Heart left ventricle (tissue), 16 donors: Measurements from ENCODE around the gene G0S2. TPM values are rescaled to one million over a fixed set of nuclear protein-coding genes. Genes with fewer than 3 reads are reported as not detected.

Source experiments
- ATAC-seq, 4 donors: fragments of 200-7000 bp; cut with Tn5 transposase; one replicate each; pipeline ENCODE4 v1.9.1; 2020 to 2022; ENCODE audit warnings: moderate library complexity in 4 of 4, mild to moderate bottlenecking in 3 of 4, moderate number of reproducible peaks in 1 of 4
- DNase-seq, 5 donors: peaks; one replicate each; pipeline ENCODE4 v3.0.0-alpha.2; 2020
- H3K27ac ChIP-seq, 12 donors: fragments of 200-600 bp; sonication (generic) in 4 of 12; one replicate each; pipeline versions ENCODE4 v1.5.0 to v1.8.0; 2016 to 2022; ENCODE audit warnings: mild to moderate bottlenecking in 2 of 12
- H3K27me3 ChIP-seq, 9 donors: fragments of 200-600 bp; sonication (generic) in 2 of 9; one replicate each; pipeline versions ENCODE4 v1.5.1 to v1.8.0; 2016 to 2022; ENCODE audit warnings: mild to moderate bottlenecking in 3 of 9
- H3K36me3 ChIP-seq, 9 donors: fragments of 200-600 bp; sonication (generic) in 2 of 9; one replicate each; pipeline versions ENCODE4 v1.5.0 to v1.8.0; 2018 to 2022; ENCODE audit warnings: mild to moderate bottlenecking in 2 of 9
- H3K4me1 ChIP-seq, 12 donors: fragments of 200-600 bp; sonication (generic) in 4 of 12; one replicate each; pipeline versions ENCODE4 v1.5.0 to v1.8.0; 2016 to 2022; ENCODE audit warnings: mild to moderate bottlenecking in 3 of 12
- H3K4me3 ChIP-seq, 12 donors: fragments of 200-600 bp; sonication (generic) in 4 of 12; one replicate each; pipeline versions ENCODE4 v1.5.0 to v1.8.0; 2017 to 2022; ENCODE audit warnings: mild to moderate bottlenecking in 9 of 12, moderate library complexity in 4 of 12
- H3K9me3 ChIP-seq, 12 donors: fragments of 200-600 bp; sonication (generic) in 4 of 12; one replicate each; pipeline versions ENCODE4 v1.5.0 to v1.8.0; 2016 to 2022; ENCODE audit warnings: mild to moderate bottlenecking in 1 of 12
- POLR2A ChIP-seq, 2 donors: fragments of 450-650 bp; IDR thresholded peaks; one replicate each; pipeline ENCODE4 v1.6.1; 2017; ENCODE audit warnings: antibody characterized with exemption in 2 of 2, mild to moderate bottlenecking in 2 of 2, moderate library complexity in 2 of 2
- WGBS, 4 donors: extraction: QIAGEN DNeasy Blood & Tissue Kit in 2 of 4; methylation state at CpG; one replicate each; pipeline versions ENCODE4 v1.1.5 to v1.1.7; 2013 to 2018; 5-methylcytosine and 5-hydroxymethylcytosine counted together
- intact Hi-C, 10 donors: fragments of 100-400 bp; cut with DNase I; formaldehyde crosslinking; loops; one replicate each; pipeline versions ENCODE4 v1.11.1 to v1.14.2; 2022
- polyA plus RNA-seq, 2 donors: library from polyadenylated mRNA; stranded (reverse); fragments of 200-250 nt; gene quantifications; one replicate each; pipeline ENCODE4 v1.2.3, GENCODE V29; 2013
- total RNA-seq, 9 donors: library from RNA; depleted of rRNA in 2 of 9; stranded (reverse); fragments of >200 nt in 2 of 9; fragmentation: NEBNext Ultra II Directional in 3 of 9; extraction: Animal tissue kit (Norgen Biotek cat#: 25700) in 3 of 9; gene quantifications; one replicate each; pipeline versions ENCODE4 v1.1.0 to v1.2.4, GENCODE V29; 2016 to 2023
- TF ChIP-seq, protein P1 (sequence below), 12 donors: fragments of 200-600 bp; sonication (generic) in 4 of 12; IDR thresholded peaks; one replicate each; pipeline versions ENCODE4 v1.5.0 to v1.8.0; 2018 to 2022; ENCODE audit warnings: antibody characterized with exemption in 12 of 12, mild to moderate bottlenecking in 5 of 12
- donor health status: ischemic (EF 13 %, LVEDD 7.1; RV severe dilation, severe dysfunction).
- donor health status: healthy with polysubstance abuse.
- donor health status: DM: no; HTN: yes; CAD: no.
- donor health status: DM: no; HTN: no; CAD: no.
- donor health status: ischemic (EF 25% LVEDD 6.9; RV normal size, moderate dysfunction).
- donor health status: ischemic (EF 25% LVEDD 5.7; RV mildly dilated, moderate dysfunction).
- donor health status: healthy.
- donor health status: DM: yes; HTN: yes; CAD: no.
- donor health status: ischemic (EF 35%, LVEDD 5.7; RV mildly dilated, moderate dysfunction).
- donor health status: nonischemic (EF 11% LVEDD 7.7; RV severe dilation, severe dysfunction).
- donor health status: DM: yes; HTN: yes; CAD: no.
- donor health status: PGD.
- donor health status: ischemic (EF 29% LVEDD 5.4; RV normal size, mild dysfunction).
- donor health status: nonischemic (EF 23%, LVEDD 6.1; RV moderate dilation, normal function).

Gene G0S2
- total and polyA plus RNA-seq, 11 donors = 87.6 to 600 (median 212) TPM

DNA sequence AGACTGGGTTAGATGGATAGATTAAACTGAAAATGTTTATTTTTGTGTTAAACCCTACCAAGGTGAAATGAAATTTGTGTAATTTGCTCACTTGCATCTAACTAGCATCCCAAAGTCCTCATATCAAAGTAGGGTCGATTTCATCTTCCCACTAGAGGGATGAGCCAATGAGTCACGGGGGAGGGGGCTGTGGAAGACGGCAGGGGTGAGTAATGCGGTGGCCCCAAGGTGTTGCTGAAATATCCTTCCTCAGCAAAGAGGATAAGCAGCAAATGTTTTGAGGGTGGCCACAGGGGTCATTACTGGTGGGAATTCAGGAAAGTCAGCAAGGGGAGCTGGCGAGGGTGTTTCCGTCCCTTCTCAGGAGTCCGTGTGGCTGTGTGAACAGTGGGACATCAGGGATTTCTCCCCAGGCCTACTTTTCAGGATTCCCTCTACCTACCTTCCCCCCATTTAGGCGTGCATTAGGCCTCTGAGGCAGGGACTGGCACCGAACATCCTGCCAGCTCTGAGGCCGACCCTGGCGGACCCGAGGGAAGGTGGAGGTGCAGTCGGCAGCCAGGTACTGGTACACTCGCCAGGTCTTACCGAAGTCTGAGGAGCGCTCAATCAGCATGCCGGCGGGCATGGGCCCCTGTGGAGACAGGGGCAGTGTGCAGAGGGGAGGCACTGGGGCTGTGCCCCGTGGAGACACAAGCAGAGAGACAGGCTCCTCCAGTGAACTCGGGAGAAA lies 41.0 kb upstream of the G0S2 start:
- H3K9me3 ChIP-seq = no peaks in the 10 kb centered on the region
- H3K27ac ChIP-seq = no peak overlapping the region
- intact Hi-C loops = loop anchor here in 2 of 10 donors (5.0 to 10.0 kb wide), 2 partner anchors 111 to 113 kb away; no protein-coding TSS in a partner anchor
- H3K4me1 ChIP-seq = peaks cover 0 to 31% (median 14%) of the 10 kb centered on the region in 12 donors
- 87 to 94% (median 90%) methylated on average over 19 to 20 of the region's 20 CpGs for WGBS, 4 donors
- H3K36me3 ChIP-seq = no peaks in the 10 kb centered on the region
- H3K27me3 ChIP-seq = no peaks in the 10 kb centered on the region
- DNase-seq = peak in 1 of 5 donors; percentile 2
- TF ChIP-seq, protein P1, sequence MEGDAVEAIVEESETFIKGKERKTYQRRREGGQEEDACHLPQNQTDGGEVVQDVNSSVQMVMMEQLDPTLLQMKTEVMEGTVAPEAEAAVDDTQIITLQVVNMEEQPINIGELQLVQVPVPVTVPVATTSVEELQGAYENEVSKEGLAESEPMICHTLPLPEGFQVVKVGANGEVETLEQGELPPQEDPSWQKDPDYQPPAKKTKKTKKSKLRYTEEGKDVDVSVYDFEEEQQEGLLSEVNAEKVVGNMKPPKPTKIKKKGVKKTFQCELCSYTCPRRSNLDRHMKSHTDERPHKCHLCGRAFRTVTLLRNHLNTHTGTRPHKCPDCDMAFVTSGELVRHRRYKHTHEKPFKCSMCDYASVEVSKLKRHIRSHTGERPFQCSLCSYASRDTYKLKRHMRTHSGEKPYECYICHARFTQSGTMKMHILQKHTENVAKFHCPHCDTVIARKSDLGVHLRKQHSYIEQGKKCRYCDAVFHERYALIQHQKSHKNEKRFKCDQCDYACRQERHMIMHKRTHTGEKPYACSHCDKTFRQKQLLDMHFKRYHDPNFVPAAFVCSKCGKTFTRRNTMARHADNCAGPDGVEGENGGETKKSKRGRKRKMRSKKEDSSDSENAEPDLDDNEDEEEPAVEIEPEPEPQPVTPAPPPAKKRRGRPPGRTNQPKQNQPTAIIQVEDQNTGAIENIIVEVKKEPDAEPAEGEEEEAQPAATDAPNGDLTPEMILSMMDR (IDR thresholded peaks at IDR 0.05) = no peak
- no peak for TF ChIP-seq POLR2A (IDR thresholded peaks at IDR 0.05)
- H3K4me3 ChIP-seq = no peak overlapping the region
- no peak for ATAC-seq

DNA sequence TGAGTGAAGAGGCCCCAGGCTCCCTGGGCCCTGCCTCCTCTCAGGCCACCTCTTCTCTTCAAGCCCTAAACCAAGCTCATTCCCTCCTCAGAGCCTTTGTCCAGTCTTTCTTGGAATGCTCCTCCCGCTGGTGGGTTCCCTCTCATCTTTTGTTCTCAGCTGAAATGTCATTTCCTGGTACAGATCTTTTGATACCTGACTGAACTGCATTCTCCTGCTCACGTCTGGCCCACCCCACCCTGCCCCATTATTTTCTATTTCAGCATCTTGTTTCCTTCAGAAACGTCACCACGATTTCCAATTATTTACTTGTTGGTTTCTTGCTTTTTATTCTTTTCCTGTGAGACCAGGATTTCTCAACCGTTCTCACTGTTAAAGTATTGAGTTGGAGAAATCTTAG lies 39.4 kb upstream of the G0S2 start:
- DNase-seq (no peak), ATAC-seq (no peak)
- no peak overlapping the region for H3K4me3 ChIP-seq
- H3K27ac ChIP-seq = no peak overlapping the region
- H3K27me3 ChIP-seq = no peaks in the 10 kb centered on the region
- WGBS, 4 donors = 72 to 80% (median 76%) methylated on average over 5 of the region's 5 CpGs
- intact Hi-C loops = loop anchor here in 1 of 10 donors (5.0 to 10.0 kb wide), 2 partner anchors 41 to 109 kb away; partner anchors contain the start of gene G0S2
- H3K4me1 ChIP-seq = peaks cover 0 to 29% (median 10%) of the 10 kb centered on the region in 12 donors
- no peak for TF ChIP-seq POLR2A (IDR thresholded peaks at IDR 0.05)
- TF ChIP-seq, protein P1 (IDR thresholded peaks at IDR 0.05) = no peak
- H3K36me3 ChIP-seq = no peaks in the 10 kb centered on the region
- no peaks in the 10 kb centered on the region for H3K9me3 ChIP-seq

DNA sequence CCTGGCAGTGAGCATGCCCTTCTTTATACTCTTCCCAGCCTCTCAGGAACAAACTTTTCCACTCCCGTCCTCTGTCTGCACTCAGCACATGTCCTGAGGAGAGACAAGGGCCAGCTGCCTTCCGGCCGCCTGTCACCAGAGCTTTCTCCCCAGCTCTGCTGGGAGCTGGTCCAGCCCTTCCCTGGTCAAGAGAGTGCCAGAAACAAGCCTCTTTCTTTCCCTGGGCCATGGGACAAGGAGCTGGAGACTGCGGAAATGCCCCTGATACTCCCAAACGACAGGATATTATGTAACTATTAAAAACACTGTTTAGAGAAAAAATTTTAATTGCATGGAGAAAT lies 33.4 kb upstream of the G0S2 start:
- intact Hi-C loops = loop anchor here in 9 of 10 donors (2.0 to 5.0 kb wide), 6 partner anchors 33 to 105 kb away; partner anchors contain the start of gene G0S2 (in 5 of the 9)
- ATAC-seq (peak; percentile 91 to 93 (median 92)), DNase-seq (peak; percentile 90 to 95 (median 92))
- Histone ChIP-seq H3K27ac (peak overlapping the region; percentile 79 to 94 (median 90)), H3K4me3 (no peak overlapping the region), H3K36me3 (no peaks in the 10 kb centered on the region), H3K9me3 (no peaks in the 10 kb centered on the region), H3K27me3 (no peaks in the 10 kb centered on the region), H3K4me1 (peaks cover 16 to 74% (median 57%) of the 10 kb centered on the region in 12 donors)
- TF ChIP-seq, protein P1 (IDR thresholded peaks at IDR 0.05) = no peak
- TF ChIP-seq POLR2A (IDR thresholded peaks at IDR 0.05) = no peak
- WGBS, 4 donors = 2 to 10% (median 7%) methylated on average over 5 of the region's 5 CpGs

DNA sequence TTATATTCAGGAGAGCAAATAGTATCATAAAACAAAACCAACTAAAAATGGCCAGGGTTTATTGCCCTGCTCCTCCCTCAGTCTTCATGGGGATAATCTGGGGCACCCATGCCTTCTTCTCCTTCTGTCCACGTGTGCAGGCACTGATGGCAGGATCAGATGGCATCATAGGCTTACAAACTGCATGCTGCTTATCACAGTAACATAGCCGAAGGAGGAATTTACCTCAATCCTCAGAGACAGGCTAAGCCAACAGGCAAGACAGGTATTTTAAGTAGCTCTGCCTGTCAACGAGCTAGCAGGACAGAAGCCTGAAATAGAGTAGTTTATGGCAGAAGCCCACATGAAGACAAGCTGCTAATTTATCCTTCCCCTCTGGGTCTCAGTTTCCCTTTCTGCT lies 32.4 kb upstream of the G0S2 start:
- ATAC-seq (peak; percentile 27 to 68 (median 54)), DNase-seq (peak in 1 of 5 donors; percentile 32)
- H3K36me3 ChIP-seq = no peaks in the 10 kb centered on the region
- 22 to 37% (median 28%) methylated on average over 3 of the region's 3 CpGs for WGBS, 4 donors
- TF ChIP-seq, protein P1 (IDR thresholded peaks at IDR 0.05) = no peak
- TF ChIP-seq POLR2A (IDR thresholded peaks at IDR 0.05) = no peak
- H3K4me1 ChIP-seq = peaks cover 16 to 78% (median 67%) of the 10 kb centered on the region in 12 donors
- intact Hi-C loops = loop anchor here in 8 of 10 donors (2.0 to 5.0 kb wide), 6 partner anchors 32 to 104 kb away; partner anchors contain the start of gene G0S2 (in 4 of the 8)
- H3K4me3 ChIP-seq = no peak overlapping the region
- no peaks in the 10 kb centered on the region for H3K9me3 ChIP-seq
- H3K27me3 ChIP-seq = no peaks in the 10 kb centered on the region
- peak overlapping the region; percentile 38 to 94 (median 90) for H3K27ac ChIP-seq
